Measurements from ENCODE around the gene MBTPS1.

Gene MBTPS1

DNA sequence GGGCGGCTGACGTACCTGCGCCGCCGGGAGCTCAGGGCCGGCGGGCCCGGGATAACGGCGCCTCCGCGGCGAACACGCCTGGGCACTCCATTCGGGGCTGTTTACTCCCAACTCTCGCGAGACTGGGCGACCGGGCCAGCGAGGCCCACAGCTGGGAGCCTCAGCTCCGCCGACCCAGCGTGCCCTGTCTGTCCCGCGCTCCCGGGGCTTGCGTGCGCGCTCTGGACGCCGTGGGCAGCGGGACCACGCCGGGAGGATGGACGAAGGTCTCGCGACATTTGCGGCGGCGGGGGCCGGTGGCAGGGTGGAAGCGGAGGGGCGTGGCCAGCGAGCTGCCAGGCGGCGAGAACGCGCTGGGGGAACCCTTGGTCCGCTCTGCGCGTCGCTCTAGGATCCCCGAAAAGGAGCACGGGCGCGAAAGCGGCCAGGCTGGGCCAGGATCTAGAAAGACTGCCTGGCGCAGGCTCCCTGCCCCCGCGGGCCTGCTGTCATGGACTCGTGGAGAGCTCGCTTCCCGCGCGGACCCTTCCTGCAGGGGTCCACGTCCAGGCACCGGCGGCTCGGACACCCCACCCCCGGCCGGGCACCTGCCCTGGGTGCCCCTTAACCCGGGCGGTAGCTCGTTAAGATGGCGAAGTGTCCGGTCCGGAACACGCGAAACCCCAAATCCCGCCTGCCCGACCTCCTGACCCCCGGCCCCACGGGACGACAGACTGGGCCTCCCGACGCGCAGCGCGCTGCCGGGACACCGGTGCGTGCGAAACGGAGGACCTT, at the start of gene MBTPS1:
MBTPS1 (minus strand) TSS at position 223 of the 774 bp plus-strand sequence. CDS start 15,159 bp downstream, outside the sequence.
- no peaks in the 10 kb centered on the region for H3K9me3 ChIP-seq (ENCODE audit: insufficient read depth, low read length)
- TF ChIP-seq EZH2phosphoT487 (conservative IDR thresholded peaks at IDR 0.05; ENCODE audit: low read length): no peak
- TF ChIP-seq, protein P1, sequence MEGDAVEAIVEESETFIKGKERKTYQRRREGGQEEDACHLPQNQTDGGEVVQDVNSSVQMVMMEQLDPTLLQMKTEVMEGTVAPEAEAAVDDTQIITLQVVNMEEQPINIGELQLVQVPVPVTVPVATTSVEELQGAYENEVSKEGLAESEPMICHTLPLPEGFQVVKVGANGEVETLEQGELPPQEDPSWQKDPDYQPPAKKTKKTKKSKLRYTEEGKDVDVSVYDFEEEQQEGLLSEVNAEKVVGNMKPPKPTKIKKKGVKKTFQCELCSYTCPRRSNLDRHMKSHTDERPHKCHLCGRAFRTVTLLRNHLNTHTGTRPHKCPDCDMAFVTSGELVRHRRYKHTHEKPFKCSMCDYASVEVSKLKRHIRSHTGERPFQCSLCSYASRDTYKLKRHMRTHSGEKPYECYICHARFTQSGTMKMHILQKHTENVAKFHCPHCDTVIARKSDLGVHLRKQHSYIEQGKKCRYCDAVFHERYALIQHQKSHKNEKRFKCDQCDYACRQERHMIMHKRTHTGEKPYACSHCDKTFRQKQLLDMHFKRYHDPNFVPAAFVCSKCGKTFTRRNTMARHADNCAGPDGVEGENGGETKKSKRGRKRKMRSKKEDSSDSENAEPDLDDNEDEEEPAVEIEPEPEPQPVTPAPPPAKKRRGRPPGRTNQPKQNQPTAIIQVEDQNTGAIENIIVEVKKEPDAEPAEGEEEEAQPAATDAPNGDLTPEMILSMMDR (IDR thresholded peaks at IDR 0.05; ENCODE audit: insufficient read depth, low read length, poor library complexity, severe bottlenecking): no peak
- H3K9ac ChIP-seq (ENCODE audit: low read length): peak within 1 kb of the TSS; percentile 88
- H3F3A ChIP-seq (ENCODE audit: insufficient read depth): no peaks in the 10 kb centered on the region
- peak within 1 kb of the TSS; percentile 77 for H2AFZ ChIP-seq (ENCODE audit: low read depth, low read length, severe bottlenecking)
- peak within 1 kb of the TSS; percentile 99 for H3K4me3 ChIP-seq (ENCODE audit: insufficient read depth, low read length, poor library complexity, severe bottlenecking)
- H3K27ac ChIP-seq (ENCODE audit: low read depth, low read length): peak within 1 kb of the TSS; percentile 68
- no peaks in the 10 kb centered on the region for H3K9me2 ChIP-seq (replicated peaks; ENCODE audit: insufficient read depth, low read length)
- no peaks in the 10 kb centered on the region for H3K27me3 ChIP-seq (ENCODE audit: low read length)
- no peaks in the 10 kb centered on the region for H4K20me1 ChIP-seq (ENCODE audit: low read depth, low read length)
- H3K79me2 ChIP-seq (ENCODE audit: insufficient read depth, low read length): peaks cover 46% of the 10 kb centered on the region
- no peaks in the 10 kb centered on the region for H3K36me3 ChIP-seq (ENCODE audit: low read length)
- peak within 1 kb of the TSS; percentile 96 for H3K4me2 ChIP-seq (ENCODE audit: low read depth, low read length, poor library complexity, severe bottlenecking)

DNA sequence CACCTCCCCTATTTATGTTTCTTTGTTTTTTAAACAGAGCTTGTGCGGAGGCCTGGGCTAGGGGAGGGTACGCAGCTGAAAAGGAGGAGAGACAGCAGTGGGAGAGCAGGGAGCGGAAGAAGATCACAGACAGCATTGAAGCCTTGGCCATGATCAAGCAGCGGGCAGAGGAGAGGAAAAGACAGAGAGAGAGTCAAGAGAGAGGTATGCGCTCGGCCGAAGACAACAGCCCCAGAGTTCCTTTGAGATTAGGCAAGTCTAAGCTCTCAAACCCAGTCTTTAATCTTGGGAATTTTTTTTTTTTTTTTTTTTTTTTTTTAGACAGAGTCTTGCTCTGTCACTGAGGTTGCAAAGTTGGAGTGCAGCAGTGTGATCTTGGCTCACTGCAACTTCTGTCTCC, 49.0 kb upstream of the MBTPS1 start:
- H2AFZ ChIP-seq (ENCODE audit: low read depth, low read length, severe bottlenecking): no peak overlapping the region
- no peaks in the 10 kb centered on the region for H3K79me2 ChIP-seq (ENCODE audit: insufficient read depth, low read length)
- H3K4me3 ChIP-seq (ENCODE audit: insufficient read depth, low read length, poor library complexity, severe bottlenecking): no peak overlapping the region
- no peak overlapping the region for H3K27ac ChIP-seq (ENCODE audit: low read depth, low read length)
- no peaks in the 10 kb centered on the region for H3K36me3 ChIP-seq (ENCODE audit: low read length)
- H3K9me2 ChIP-seq (replicated peaks; ENCODE audit: insufficient read depth, low read length): no peaks in the 10 kb centered on the region
- no peaks in the 10 kb centered on the region for H3K9me3 ChIP-seq (ENCODE audit: insufficient read depth, low read length)
- no peak overlapping the region for H3K4me2 ChIP-seq (ENCODE audit: low read depth, low read length, poor library complexity, severe bottlenecking)
- H3K9ac ChIP-seq (ENCODE audit: low read length): no peak overlapping the region
- H4K20me1 ChIP-seq (ENCODE audit: low read depth, low read length): no peaks in the 10 kb centered on the region
- H3F3A ChIP-seq (ENCODE audit: insufficient read depth): no peaks in the 10 kb centered on the region
- no peaks in the 10 kb centered on the region for H3K27me3 ChIP-seq (ENCODE audit: low read length)
- no peak for TF ChIP-seq EZH2phosphoT487 (conservative IDR thresholded peaks at IDR 0.05; ENCODE audit: low read length)
- TF ChIP-seq, protein P1 (IDR thresholded peaks at IDR 0.05; ENCODE audit: insufficient read depth, low read length, poor library complexity, severe bottlenecking): no peak

DNA sequence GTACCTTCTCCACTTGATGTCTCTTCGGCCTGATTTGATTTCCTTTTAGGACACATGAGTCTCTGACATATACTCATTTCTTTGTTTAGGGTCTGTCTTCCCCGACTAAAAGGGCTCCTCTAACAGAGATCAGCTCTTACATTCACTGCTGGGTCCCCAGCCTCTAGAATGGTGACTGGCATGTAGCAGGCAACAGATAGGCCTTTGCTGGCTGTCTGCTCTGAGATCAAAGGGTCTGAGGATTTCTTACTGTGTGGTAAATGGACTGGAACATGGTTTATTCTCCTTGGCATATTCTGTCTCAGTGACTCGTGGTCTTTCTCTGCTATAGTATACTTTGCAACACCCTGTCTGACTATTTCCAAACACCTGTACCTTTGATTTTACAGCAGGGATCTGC, 45.1 kb upstream of the MBTPS1 start:
- H3K9me2 ChIP-seq (replicated peaks; ENCODE audit: insufficient read depth, low read length): no peaks in the 10 kb centered on the region
- H3K27ac ChIP-seq (ENCODE audit: low read depth, low read length): no peak overlapping the region
- no peak overlapping the region for H3K4me2 ChIP-seq (ENCODE audit: low read depth, low read length, poor library complexity, severe bottlenecking)
- no peak overlapping the region for H3K9ac ChIP-seq (ENCODE audit: low read length)
- H3K4me3 ChIP-seq (ENCODE audit: insufficient read depth, low read length, poor library complexity, severe bottlenecking): no peak overlapping the region
- H4K20me1 ChIP-seq (ENCODE audit: low read depth, low read length): no peaks in the 10 kb centered on the region
- no peaks in the 10 kb centered on the region for H3K9me3 ChIP-seq (ENCODE audit: insufficient read depth, low read length)
- H3F3A ChIP-seq (ENCODE audit: insufficient read depth): no peaks in the 10 kb centered on the region
- H3K27me3 ChIP-seq (ENCODE audit: low read length): no peaks in the 10 kb centered on the region
- H3K79me2 ChIP-seq (ENCODE audit: insufficient read depth, low read length): no peaks in the 10 kb centered on the region
- TF ChIP-seq EZH2phosphoT487 (conservative IDR thresholded peaks at IDR 0.05; ENCODE audit: low read length): no peak
- TF ChIP-seq, protein P1 (IDR thresholded peaks at IDR 0.05; ENCODE audit: insufficient read depth, low read length, poor library complexity, severe bottlenecking): no peak
- no peaks in the 10 kb centered on the region for H3K36me3 ChIP-seq (ENCODE audit: low read length)
- no peak overlapping the region for H2AFZ ChIP-seq (ENCODE audit: low read depth, low read length, severe bottlenecking)
